ENCODE data around the gene C6orf52.
"Not testable (repeated sequence)": the region's sequence is repeated elsewhere in the genome, so short reads cannot be mapped to it uniquely, and the experiment has no call there.

Gene C6orf52

DNA sequence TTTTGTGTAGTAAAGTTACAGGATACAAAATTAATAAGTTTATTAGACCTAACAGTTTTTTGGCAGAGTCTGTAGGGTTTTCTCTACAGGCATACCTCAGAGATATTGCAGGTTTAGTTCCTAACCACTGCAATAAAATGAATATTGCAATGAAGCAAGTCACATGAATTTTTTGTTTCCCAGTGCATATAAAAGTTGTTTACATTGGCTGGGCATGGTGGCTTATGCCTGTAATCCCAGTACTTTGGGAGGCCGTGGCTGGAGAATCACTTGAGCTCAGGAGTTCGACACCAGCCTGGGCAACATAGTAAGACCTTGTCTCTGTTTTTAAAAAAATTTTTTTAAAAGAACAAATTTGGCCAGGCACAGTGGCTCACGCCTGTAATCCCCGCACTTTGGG, 16.0 kb downstream of the C6orf52 start:
- peaks cover 5% of the 10 kb centered on the region; the same call in 1 of the 2 replicates for H3K27me3 ChIP-seq (ENCODE audit: insufficient read depth, low read length)
- no peaks in the 10 kb centered on the region for H3K36me3 ChIP-seq (ENCODE audit: insufficient read depth, low read length)
- H3K4me1 ChIP-seq (ENCODE audit: control insufficient read depth, insufficient read depth, low read length, unreplicated experiment), result no peaks in the 10 kb centered on the region
- no peak overlapping the region for H3K4me3 ChIP-seq (ENCODE audit: low read depth, low read length)
- no peaks in the 10 kb centered on the region for H3K79me2 ChIP-seq (ENCODE audit: control insufficient read depth, insufficient read depth, low read length, unreplicated experiment)
- H2AFZ ChIP-seq (ENCODE audit: low read length, unreplicated experiment), result no peak overlapping the region
- no peak overlapping the region for H3K27ac ChIP-seq (ENCODE audit: low read depth, low read length)

DNA sequence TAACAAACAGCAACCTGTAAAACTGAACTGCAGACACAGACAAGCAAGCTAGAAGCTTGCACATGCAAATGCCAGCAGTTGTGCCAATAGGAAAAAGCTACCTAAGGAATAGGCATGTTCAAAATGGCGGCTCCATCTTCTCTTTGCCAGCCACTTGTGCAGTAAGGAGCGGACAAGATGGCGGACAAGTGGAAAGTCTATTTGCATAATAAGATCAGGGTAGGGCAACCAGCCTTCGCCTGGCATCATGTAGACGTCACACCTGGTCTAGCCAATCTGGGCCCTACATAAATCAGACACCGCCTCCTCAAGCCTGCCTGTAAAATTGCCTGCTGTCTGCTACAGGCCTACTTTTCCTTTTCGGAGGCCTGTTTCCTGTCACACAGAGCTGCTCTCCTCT, 18.0 kb downstream of the C6orf52 start:
- Histone ChIP-seq H3K4me1 (ENCODE audit: control insufficient read depth, insufficient read depth, low read length, unreplicated experiment) (no peaks in the 10 kb centered on the region), H3K27me3 (ENCODE audit: insufficient read depth, low read length) (peaks cover 5% of the 10 kb centered on the region; the same call in 1 of the 2 replicates), H3K27ac (ENCODE audit: low read depth, low read length) (no peak overlapping the region), H3K36me3 (ENCODE audit: insufficient read depth, low read length) (no peaks in the 10 kb centered on the region), H2AFZ (ENCODE audit: low read length, unreplicated experiment) (no peak overlapping the region), H3K4me3 (ENCODE audit: low read depth, low read length) (no peak overlapping the region), H3K79me2 (ENCODE audit: control insufficient read depth, insufficient read depth, low read length, unreplicated experiment) (no peaks in the 10 kb centered on the region)

DNA sequence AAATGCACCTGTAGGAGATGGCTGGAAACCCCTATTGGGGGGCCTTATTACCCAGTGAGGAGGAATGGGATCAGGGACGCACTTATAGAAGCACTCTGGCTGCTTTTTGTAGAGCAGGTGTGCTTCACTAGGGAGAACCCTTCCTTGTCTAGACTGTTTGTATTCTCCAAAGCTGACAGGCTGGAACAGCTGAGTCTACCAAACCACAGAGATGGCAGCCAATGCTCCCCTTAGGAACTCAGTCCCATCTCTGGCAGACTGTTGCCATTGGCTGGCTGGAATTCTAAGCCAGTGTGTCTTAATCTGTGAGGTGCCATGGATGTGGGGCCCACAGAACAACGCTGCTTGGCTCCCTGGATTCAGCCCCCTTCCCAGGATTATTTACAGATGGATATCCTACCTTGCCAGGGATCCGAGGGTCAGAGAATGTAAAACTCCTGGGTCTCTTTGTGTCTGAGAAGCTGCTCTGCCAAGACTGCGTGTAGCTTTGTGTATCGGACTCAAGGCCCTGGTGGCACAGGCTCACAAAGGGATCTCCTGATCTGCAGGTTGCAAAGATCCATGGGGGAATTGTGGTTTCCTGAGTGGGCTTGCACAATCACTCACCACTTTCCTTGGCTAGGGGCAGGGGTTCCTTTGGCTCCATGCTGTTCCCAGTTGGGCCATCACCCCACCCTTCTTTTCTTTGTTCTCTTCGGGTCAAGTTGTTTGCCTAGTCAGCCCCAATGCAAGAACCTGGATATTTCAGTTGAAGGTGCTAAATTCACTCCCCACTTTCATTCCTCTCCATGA, 26.1 kb downstream of the C6orf52 start:
- no peak overlapping the region for H2AFZ ChIP-seq (ENCODE audit: low read length, unreplicated experiment)
- no peak overlapping the region for H3K27ac ChIP-seq (ENCODE audit: low read depth, low read length)
- peaks cover 41% of the 10 kb centered on the region for H3K27me3 ChIP-seq (ENCODE audit: insufficient read depth, low read length)
- H3K79me2 ChIP-seq (ENCODE audit: control insufficient read depth, insufficient read depth, low read length, unreplicated experiment), result no peaks in the 10 kb centered on the region
- H3K4me1 ChIP-seq (ENCODE audit: control insufficient read depth, insufficient read depth, low read length, unreplicated experiment), result no peaks in the 10 kb centered on the region
- no peaks in the 10 kb centered on the region for H3K36me3 ChIP-seq (ENCODE audit: insufficient read depth, low read length)
- H3K4me3 ChIP-seq (ENCODE audit: low read depth, low read length), result no peak overlapping the region

GRCh38 chr6:10665595-10665994, 28.8 kb downstream of the C6orf52 start:
- H2AFZ ChIP-seq (ENCODE audit: low read length, unreplicated experiment); H3K36me3 ChIP-seq (ENCODE audit: insufficient read depth, low read length); H3K79me2 ChIP-seq (ENCODE audit: control insufficient read depth, insufficient read depth, low read length, unreplicated experiment); H3K4me3 ChIP-seq (ENCODE audit: low read depth, low read length); H3K27ac ChIP-seq (ENCODE audit: low read depth, low read length); H3K4me1 ChIP-seq (ENCODE audit: control insufficient read depth, insufficient read depth, low read length, unreplicated experiment): not testable (repeated sequence)
- H3K27me3 ChIP-seq (ENCODE audit: insufficient read depth, low read length), result peaks cover 41% of the 10 kb centered on the region

GRCh38 chr6:10662742-10663141, 31.7 kb downstream of the C6orf52 start:
- Histone ChIP-seq H3K36me3 (ENCODE audit: insufficient read depth, low read length) (no peaks in the 10 kb centered on the region), H3K4me1 (ENCODE audit: control insufficient read depth, insufficient read depth, low read length, unreplicated experiment) (no peaks in the 10 kb centered on the region), H3K4me3 (ENCODE audit: low read depth, low read length) (no peak overlapping the region), H3K27ac (ENCODE audit: low read depth, low read length) (no peak overlapping the region), H3K27me3 (ENCODE audit: insufficient read depth, low read length) (peaks cover 21% of the 10 kb centered on the region), H3K79me2 (ENCODE audit: control insufficient read depth, insufficient read depth, low read length, unreplicated experiment) (no peaks in the 10 kb centered on the region), H2AFZ (ENCODE audit: low read length, unreplicated experiment) (no peak overlapping the region)

- H3K27me3 ChIP-seq (ENCODE audit: insufficient read depth, low read length), result peaks cover 15% of the 10 kb centered on the region
- no peak overlapping the region for H3K27ac ChIP-seq (ENCODE audit: low read depth, low read length)
- H3K36me3 ChIP-seq (ENCODE audit: insufficient read depth, low read length), result no peaks in the 10 kb centered on the region
- no peaks in the 10 kb centered on the region for H3K79me2 ChIP-seq (ENCODE audit: control insufficient read depth, insufficient read depth, low read length, unreplicated experiment)
- no peaks in the 10 kb centered on the region for H3K4me1 ChIP-seq (ENCODE audit: control insufficient read depth, insufficient read depth, low read length, unreplicated experiment)
- H3K4me3 ChIP-seq (ENCODE audit: low read depth, low read length), result no peak overlapping the region
- H2AFZ ChIP-seq (ENCODE audit: low read length, unreplicated experiment), result no peak overlapping the region
Observed at GRCh38 chr6:10662207-10662606, 32.2 kb downstream of the C6orf52 start.

- not testable (repeated sequence) for H3K36me3 ChIP-seq (ENCODE audit: insufficient read depth, low read length); H3K79me2 ChIP-seq (ENCODE audit: control insufficient read depth, insufficient read depth, low read length, unreplicated experiment); H3K27me3 ChIP-seq (ENCODE audit: insufficient read depth, low read length); H3K4me1 ChIP-seq (ENCODE audit: control insufficient read depth, insufficient read depth, low read length, unreplicated experiment); H2AFZ ChIP-seq (ENCODE audit: low read length, unreplicated experiment); H3K27ac ChIP-seq (ENCODE audit: low read depth, low read length); H3K4me3 ChIP-seq (ENCODE audit: low read depth, low read length)
Observed at GRCh38 chr6:10660431-10661191, 33.8 kb downstream of the C6orf52 start.

DNA sequence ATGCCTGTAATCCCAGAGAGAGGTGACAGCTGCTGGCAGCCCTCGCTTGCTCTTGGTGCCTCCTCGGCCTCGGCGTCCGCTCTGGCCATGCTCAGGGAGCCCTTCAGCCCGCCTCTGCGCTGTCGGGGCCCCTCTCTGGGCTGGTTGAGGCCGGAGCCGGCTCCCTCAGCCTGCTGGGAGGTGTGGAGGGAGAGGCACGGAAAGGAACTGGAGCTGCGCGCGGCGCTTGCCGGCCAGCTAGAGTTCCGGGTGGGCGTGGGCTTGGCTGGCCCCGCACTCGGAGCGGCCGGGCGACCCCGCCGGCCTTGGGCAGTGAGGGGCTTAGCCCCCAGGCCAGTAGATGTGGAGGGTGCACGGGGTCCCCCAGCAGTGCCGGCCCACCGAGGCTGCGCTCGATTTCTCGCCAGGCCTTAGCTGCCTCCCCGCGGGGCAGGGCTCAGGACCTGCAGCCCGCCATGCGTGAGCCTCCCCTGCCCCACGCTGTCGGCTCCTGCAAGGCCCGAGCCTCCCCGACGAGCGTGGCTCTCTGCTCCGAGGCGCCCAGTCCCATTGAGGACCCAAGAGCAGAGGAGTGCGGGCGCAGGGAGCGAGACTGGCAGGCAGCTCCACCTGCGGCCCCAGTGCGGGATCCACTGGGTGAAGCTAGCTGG, 34.6 kb downstream of the C6orf52 start:
- H3K4me1 ChIP-seq (ENCODE audit: control insufficient read depth, insufficient read depth, low read length, unreplicated experiment), result no peaks in the 10 kb centered on the region
- no peaks in the 10 kb centered on the region for H3K36me3 ChIP-seq (ENCODE audit: insufficient read depth, low read length)
- no peak overlapping the region for H3K27ac ChIP-seq (ENCODE audit: low read depth, low read length)
- H3K4me3 ChIP-seq (ENCODE audit: low read depth, low read length), result peak overlapping the region; percentile 66
- peaks cover 10% of the 10 kb centered on the region for H3K27me3 ChIP-seq (ENCODE audit: insufficient read depth, low read length)
- H3K79me2 ChIP-seq (ENCODE audit: control insufficient read depth, insufficient read depth, low read length, unreplicated experiment), result no peaks in the 10 kb centered on the region
- no peak overlapping the region for H2AFZ ChIP-seq (ENCODE audit: low read length, unreplicated experiment)

DNA sequence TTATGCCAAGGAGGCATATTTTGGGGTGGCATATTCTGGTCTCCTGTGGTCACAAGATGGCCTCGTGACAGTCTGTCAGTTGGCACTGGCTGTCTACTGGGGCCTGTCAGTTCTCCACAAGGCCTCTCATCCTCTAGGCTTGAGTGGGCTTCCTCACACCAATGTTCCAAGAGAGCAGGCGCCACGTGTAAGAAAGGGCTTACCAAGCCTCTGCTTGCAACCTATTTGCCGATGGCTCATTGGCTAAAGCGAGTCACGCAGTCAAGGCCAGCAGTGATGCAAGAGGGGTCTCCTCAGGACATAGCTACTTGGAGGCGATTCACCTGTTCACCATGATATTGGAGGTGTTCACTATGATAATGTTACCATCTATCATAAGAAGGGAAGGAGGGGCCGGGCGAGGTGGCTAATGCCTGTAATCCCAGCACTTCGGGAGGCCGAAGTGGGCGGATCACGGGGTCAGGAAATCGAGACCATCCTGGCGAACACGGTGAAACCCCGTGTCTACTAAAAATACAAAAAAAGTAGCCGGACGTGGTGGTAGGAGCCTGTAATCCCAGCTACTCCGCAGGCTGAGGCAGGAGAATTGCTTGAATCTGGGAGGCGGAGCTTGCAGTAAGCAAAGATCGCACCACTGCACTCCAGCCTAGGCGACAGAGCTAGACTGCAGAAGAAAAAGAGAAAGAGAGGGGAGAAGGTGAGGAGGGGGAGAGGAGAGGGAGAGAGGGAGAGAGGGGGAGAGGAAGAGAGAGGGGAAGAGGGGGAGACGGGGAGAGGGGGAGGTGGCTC, 35.3 kb downstream of the C6orf52 start:
- Histone ChIP-seq H3K79me2 (ENCODE audit: control insufficient read depth, insufficient read depth, low read length, unreplicated experiment) (no peaks in the 10 kb centered on the region), H3K36me3 (ENCODE audit: insufficient read depth, low read length) (no peaks in the 10 kb centered on the region), H2AFZ (ENCODE audit: low read length, unreplicated experiment) (no peak overlapping the region), H3K27ac (ENCODE audit: low read depth, low read length) (no peak overlapping the region), H3K27me3 (ENCODE audit: insufficient read depth, low read length) (peaks cover 11% of the 10 kb centered on the region), H3K4me1 (ENCODE audit: control insufficient read depth, insufficient read depth, low read length, unreplicated experiment) (no peaks in the 10 kb centered on the region), H3K4me3 (ENCODE audit: low read depth, low read length) (peak overlapping the region; percentile 66)

DNA sequence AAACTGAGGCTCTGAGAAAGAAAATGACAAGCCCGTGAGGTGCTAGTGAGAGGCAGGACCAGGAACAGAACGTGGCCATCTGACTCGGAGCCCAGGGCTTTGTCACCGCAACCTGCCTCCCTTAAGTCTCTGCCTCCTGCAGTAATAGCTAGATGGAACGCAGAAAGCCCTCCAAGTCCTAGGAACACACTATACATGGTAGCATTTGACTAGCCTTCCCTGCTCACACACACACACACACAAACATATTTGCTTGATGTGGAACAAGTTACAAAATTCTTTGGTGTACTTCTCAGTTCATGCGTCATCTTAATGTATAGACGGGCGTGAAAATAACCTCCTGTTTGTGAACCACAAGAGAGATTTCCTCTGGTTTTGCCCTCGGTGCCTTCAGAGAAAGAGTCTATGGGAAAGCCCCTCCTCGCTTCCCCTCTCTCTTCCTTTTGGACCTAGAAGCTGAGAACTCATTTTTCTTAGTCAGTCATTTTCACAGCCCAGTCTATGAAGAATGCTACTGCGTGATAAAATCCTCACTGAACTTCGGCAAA, 38.8 kb downstream of the C6orf52 start:
- H3K79me2 ChIP-seq (ENCODE audit: control insufficient read depth, insufficient read depth, low read length, unreplicated experiment), result no peaks in the 10 kb centered on the region
- no peaks in the 10 kb centered on the region for H3K4me1 ChIP-seq (ENCODE audit: control insufficient read depth, insufficient read depth, low read length, unreplicated experiment)
- H3K27ac ChIP-seq (ENCODE audit: low read depth, low read length), result no peak overlapping the region
- peaks cover 21% of the 10 kb centered on the region for H3K27me3 ChIP-seq (ENCODE audit: insufficient read depth, low read length)
- no peak overlapping the region for H2AFZ ChIP-seq (ENCODE audit: low read length, unreplicated experiment)
- no peaks in the 10 kb centered on the region for H3K36me3 ChIP-seq (ENCODE audit: insufficient read depth, low read length)
- H3K4me3 ChIP-seq (ENCODE audit: low read depth, low read length), result no peak overlapping the region

Measured in ACC112 (cell line).